ENCODE measurements around the gene ANKS3.
"Not testable (repeated sequence)": the region's sequence is repeated elsewhere in the genome, so short reads cannot be mapped to it uniquely, and the experiment has no call there.

The ANKS3 gene

DNA sequence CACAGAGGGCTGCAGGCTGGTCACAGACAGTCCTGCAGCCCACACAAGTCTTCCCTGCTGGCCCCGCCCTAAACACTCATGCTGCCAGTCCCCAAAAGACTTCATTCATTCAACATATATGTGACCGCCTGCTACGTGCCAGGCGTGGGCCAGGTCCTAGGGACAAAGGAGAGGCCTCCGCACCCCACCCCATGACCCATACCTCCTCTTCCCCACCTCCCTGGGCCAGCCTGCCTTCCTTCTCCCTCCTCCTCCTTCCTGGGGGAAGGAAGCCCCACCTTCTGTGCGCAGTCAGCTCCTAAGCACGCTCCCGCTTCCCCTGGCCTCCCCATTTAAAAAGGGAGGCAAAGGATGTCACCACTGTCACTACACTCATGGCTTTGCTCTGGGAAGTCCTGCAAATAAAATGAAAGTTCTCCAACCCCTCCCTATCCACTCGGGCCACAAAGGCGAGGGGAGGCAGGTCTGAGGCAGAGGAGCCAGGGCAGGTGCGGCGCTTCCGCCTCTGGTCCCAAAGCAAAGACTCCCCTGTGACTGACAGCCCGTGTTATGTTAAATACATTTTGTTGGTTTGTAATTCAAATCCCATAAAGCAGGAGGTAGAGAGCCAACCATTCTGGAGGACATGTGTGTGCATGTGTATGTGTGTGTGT, 9.3 kb upstream of the ANKS3 start:
- H3K36me3 ChIP-seq, result no peaks in the 10 kb centered on the region
- TF ChIP-seq, protein P1, sequence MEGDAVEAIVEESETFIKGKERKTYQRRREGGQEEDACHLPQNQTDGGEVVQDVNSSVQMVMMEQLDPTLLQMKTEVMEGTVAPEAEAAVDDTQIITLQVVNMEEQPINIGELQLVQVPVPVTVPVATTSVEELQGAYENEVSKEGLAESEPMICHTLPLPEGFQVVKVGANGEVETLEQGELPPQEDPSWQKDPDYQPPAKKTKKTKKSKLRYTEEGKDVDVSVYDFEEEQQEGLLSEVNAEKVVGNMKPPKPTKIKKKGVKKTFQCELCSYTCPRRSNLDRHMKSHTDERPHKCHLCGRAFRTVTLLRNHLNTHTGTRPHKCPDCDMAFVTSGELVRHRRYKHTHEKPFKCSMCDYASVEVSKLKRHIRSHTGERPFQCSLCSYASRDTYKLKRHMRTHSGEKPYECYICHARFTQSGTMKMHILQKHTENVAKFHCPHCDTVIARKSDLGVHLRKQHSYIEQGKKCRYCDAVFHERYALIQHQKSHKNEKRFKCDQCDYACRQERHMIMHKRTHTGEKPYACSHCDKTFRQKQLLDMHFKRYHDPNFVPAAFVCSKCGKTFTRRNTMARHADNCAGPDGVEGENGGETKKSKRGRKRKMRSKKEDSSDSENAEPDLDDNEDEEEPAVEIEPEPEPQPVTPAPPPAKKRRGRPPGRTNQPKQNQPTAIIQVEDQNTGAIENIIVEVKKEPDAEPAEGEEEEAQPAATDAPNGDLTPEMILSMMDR (IDR thresholded peaks at IDR 0.05), result no peak
- no peaks in the 10 kb centered on the region for H3K9me3 ChIP-seq
- H3K27me3 ChIP-seq, result peaks cover 11% of the 10 kb centered on the region
- no peak overlapping the region for H3K27ac ChIP-seq
- H3K4me1 ChIP-seq (ENCODE audit: control insufficient read depth in 1 of 2, insufficient read depth in 1 of 2, low read depth in 1 of 2, low read length in 1 of 2), result peaks cover 4 to 5% of the 10 kb centered on the region in 2 experiments
- H3K4me3 ChIP-seq (ENCODE audit: low read depth in 1 of 2, low read length in 1 of 2), result no peak overlapping the region

DNA sequence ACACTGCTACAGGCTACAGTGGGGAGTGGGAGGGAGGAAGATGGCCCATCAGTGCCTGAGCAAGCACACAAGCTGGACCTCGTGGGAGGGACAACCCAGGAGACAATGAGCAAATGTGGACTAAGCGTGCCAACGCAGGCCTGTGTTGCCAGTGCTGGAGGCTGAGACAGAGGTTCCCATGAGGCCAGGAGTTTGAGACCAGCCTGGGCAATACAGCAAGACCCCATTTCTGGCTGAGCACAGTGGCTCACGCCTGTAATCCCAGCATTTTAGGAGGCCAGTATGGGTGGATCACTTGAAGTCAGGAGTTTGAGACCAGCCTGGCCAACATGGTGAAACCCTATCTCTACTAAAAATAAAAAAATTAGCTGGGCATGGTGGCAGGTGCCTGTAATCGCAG, 4.3 kb upstream of the ANKS3 start:
- not testable (repeated sequence) for H3K27me3 ChIP-seq; H3K4me3 ChIP-seq (ENCODE audit: low read depth in 1 of 2, low read length in 1 of 2); H3K27ac ChIP-seq; H3K36me3 ChIP-seq; H3K9me3 ChIP-seq
- peaks cover 19% of the 10 kb centered on the region in 2 experiments for H3K4me1 ChIP-seq (ENCODE audit: control insufficient read depth in 1 of 2, insufficient read depth in 1 of 2, low read depth in 1 of 2, low read length in 1 of 2)

DNA sequence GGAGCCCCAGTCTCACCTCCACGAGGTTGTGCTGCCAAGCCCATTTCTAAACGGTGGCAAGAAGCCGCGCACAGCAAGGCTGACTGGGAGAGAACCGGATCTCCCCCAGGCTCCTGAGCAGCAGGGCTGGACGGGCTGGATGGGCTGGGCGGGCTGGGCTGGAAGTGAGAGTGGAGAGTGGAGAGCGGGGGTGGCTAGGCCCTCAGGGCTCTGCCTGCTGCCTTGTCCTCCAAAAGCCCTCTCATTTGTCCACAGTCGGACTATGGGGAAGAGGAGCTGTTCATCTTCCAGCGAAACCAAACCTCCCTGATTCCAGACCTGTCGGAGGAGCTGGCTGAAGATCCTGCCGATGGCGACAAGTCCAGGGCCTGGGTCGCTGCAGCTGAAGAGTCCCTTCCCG, 3.5 kb upstream of the ANKS3 start:
- Histone ChIP-seq H3K4me3 (ENCODE audit: low read depth in 1 of 2, low read length in 1 of 2) (no peak overlapping the region), H3K9me3 (no peaks in the 10 kb centered on the region), H3K27ac (no peak overlapping the region), H3K36me3 (no peaks in the 10 kb centered on the region), H3K27me3 (no peaks in the 10 kb centered on the region), H3K4me1 (ENCODE audit: control insufficient read depth in 1 of 2, insufficient read depth in 1 of 2, low read depth in 1 of 2, low read length in 1 of 2) (peaks cover 19% of the 10 kb centered on the region in 2 experiments)
- TF ChIP-seq, protein P1 (IDR thresholded peaks at IDR 0.05), result no peak

DNA sequence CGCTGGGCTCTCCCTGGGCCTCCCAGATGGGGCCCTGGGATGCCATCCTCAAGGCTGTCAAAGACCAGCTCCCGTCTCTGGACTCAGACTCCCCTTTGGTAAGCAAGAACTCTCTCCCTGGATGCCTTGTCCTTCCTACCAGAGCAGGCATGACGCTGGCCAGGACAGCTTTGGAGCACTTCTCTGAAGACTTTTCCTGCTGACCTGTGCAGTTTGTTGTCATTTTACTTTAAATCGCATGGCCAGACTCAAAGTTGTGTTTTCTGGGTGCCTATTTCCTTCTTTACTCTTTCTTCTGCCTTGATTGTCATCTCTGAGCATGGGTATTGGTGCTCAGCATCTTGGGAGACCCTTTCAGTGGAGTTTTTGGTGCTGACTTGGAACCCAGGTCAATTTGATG, 2.5 kb upstream of the ANKS3 start:
- TF ChIP-seq, protein P1 (IDR thresholded peaks at IDR 0.05), result no peak
- H3K27ac ChIP-seq, result no peak overlapping the region

DNA sequence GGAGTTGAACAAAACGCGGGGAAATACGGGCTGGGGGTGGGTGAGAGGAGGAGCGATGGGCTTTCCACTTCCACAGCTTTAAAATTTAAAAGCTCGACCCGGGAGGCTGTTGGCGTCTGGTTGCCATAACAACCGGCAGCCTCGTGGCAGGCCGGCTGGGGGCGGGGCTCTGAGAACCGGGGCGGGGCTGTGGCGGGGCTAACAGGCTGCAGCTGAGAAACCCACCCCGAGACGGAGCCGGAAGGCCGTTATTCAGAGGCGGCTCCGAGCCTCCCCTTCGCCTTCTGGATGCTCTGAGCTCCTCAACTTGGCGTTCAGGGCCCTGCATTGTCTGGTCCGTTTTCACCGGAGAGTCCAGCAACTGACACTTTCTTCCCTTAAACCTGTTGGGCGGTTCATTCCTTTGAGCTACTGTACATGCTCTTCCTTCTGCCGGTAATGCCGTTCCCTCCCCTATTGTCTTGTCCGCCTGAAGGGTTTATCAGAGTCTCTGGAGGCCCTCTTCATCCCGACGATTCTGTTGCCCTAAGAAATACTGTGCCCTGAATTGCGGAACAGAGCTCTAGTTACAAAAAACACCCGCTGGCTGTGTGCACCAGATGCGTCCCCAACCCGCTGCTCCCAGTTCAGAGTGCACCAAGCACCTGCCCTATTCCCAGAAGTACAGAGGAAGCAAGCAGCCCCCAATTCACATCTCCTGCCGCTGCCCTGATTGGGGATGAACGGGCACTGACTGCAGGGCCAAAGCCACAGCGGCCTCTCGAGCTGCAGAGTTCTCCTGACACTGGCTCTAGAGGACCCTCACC, 862 bp upstream of the ANKS3 start:
- Histone ChIP-seq H3K4me3 (ENCODE audit: low read depth in 1 of 2, low read length in 1 of 2) (peak overlapping the region; percentile 82 to 97), H3K27me3 (no peaks in the 10 kb centered on the region), H3K27ac (peak overlapping the region; percentile 76), H3K36me3 (no peaks in the 10 kb centered on the region), H3K9me3 (no peaks in the 10 kb centered on the region), H3K4me1 (ENCODE audit: control insufficient read depth in 1 of 2, insufficient read depth in 1 of 2, low read depth in 1 of 2, low read length in 1 of 2) (peaks cover 19% of the 10 kb centered on the region in 2 experiments)
- TF ChIP-seq, protein P1 (IDR thresholded peaks at IDR 0.05), result no peak

More for the DNA sequence above, 2.5 kb upstream of the ANKS3 start:
- H3K9me3 ChIP-seq, result no peaks in the 10 kb centered on the region
- H3K36me3 ChIP-seq, result no peaks in the 10 kb centered on the region
- H3K4me1 ChIP-seq (ENCODE audit: control insufficient read depth in 1 of 2, insufficient read depth in 1 of 2, low read depth in 1 of 2, low read length in 1 of 2), result peaks cover 19% of the 10 kb centered on the region in 2 experiments
- H3K27me3 ChIP-seq, result no peaks in the 10 kb centered on the region
- no peak overlapping the region for H3K4me3 ChIP-seq (ENCODE audit: low read depth in 1 of 2, low read length in 1 of 2)

DNA sequence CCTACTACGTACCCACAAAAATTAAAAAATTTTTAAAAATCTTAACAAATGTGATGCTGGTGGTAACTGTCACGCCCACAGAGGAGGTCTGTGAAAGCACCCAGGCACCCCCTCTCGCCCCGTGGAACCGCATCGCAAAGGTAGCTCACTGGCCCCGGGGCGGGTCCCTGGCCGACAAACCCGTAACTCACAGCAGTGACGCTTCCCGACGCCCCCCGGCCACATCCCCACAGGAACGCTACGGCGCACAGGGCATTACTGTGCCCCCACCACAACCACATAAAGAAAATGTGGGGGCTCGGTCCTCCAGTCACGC, 366 bp downstream of the ANKS3 start:
- H3K27ac ChIP-seq, result peak overlapping the region; percentile 76
- H3K27me3 ChIP-seq, result no peaks in the 10 kb centered on the region
- H3K9me3 ChIP-seq, result no peaks in the 10 kb centered on the region
- H3K4me1 ChIP-seq (ENCODE audit: control insufficient read depth in 1 of 2, insufficient read depth in 1 of 2, low read depth in 1 of 2, low read length in 1 of 2), result peaks cover 19% of the 10 kb centered on the region in 2 experiments
- no peaks in the 10 kb centered on the region for H3K36me3 ChIP-seq
- TF ChIP-seq, protein P1 (IDR thresholded peaks at IDR 0.05), result no peak
- peak overlapping the region; percentile 82 to 97 for H3K4me3 ChIP-seq (ENCODE audit: low read depth in 1 of 2, low read length in 1 of 2)
